B cell (primary cell): ENCODE results near the gene LSM10.

Experiments used
- CTCF ChIP-seq: fragments of 200-600 bp; IDR thresholded peaks from one replicate; pipeline ENCODE4 v1.8.0; 2022; ENCODE audit warnings: antibody characterized with exemption, mild to moderate bottlenecking
- EZH2 ChIP-seq: IDR thresholded peaks from 2 replicates; pipeline ENCODE4 v1.6.1; 2012; ENCODE audit warnings: borderline replicate concordance, low read depth, mild to moderate bottlenecking, moderate library complexity, low read length; ENCODE audit not compliant: insufficient read depth, poor library complexity, severe bottlenecking

- TF ChIP-seq CTCF (no peak), EZH2 (no peak)
Measured at GRCh38 chr1:36380143-36380619, 17.5 kb downstream of the LSM10 start.
